CD4-positive, alpha-beta T cell treated with Interleukin-17A for 1 hour (primary cell): ENCODE data around the gene ZFAND3.

Experiments used
- DNase-seq: peaks from one replicate; pipeline ENCODE4 v3.0.0-alpha.2; 2020

ZFAND3 gene

GRCh38 chr6:38143191-38144150 is 323.9 kb downstream of the ZFAND3 start:
- DNase-seq = no peak

- no peak for DNase-seq
Observed at GRCh38 chr6:38144365-38144945, 324.9 kb downstream of the ZFAND3 start.

- DNase-seq = no peak
Observed at GRCh38 chr6:38146021-38146733, 326.6 kb downstream of the ZFAND3 start.

- no peak for DNase-seq
Observed at GRCh38 chr6:38146734-38147027, 327.2 kb downstream of the ZFAND3 start.

- DNase-seq = no peak
Observed at GRCh38 chr6:38148606-38149005, 329.1 kb downstream of the ZFAND3 start.

- no peak for DNase-seq
Observed at GRCh38 chr6:38149531-38149930, 330.0 kb downstream of the ZFAND3 start.

GRCh38 chr6:38150021-38150420 is 330.5 kb downstream of the ZFAND3 start:
- DNase-seq = no peak

- no peak for DNase-seq
Observed at GRCh38 chr6:38150681-38151296, 331.3 kb downstream of the ZFAND3 start.

GRCh38 chr6:38151580-38152500 is 332.3 kb downstream of the ZFAND3 start:
- no peak for DNase-seq

- DNase-seq = no peak
Observed at GRCh38 chr6:38152620-38153019, 333.1 kb downstream of the ZFAND3 start.

- no peak for DNase-seq
Observed at GRCh38 chr6:38153076-38153797, 333.7 kb downstream of the ZFAND3 start.

- DNase-seq = no peak
Observed at GRCh38 chr6:38153798-38154345, 334.3 kb downstream of the ZFAND3 start.

- DNase-seq = no peak
Observed at GRCh38 chr6:38154731-38155130, 335.2 kb downstream of the ZFAND3 start.

GRCh38 chr6:38155144-38155543 is 335.6 kb downstream of the ZFAND3 start:
- DNase-seq = no peak

GRCh38 chr6:38155621-38156204 is 336.2 kb downstream of the ZFAND3 start:
- DNase-seq = no peak

GRCh38 chr6:38156818-38157565 is 337.5 kb downstream of the ZFAND3 start:
- DNase-seq = no peak

- DNase-seq = no peak
Observed at GRCh38 chr6:38157905-38158304, 338.4 kb downstream of the ZFAND3 start.

GRCh38 chr6:38158762-38159350 is 339.3 kb downstream of the ZFAND3 start:
- DNase-seq = no peak

GRCh38 chr6:38159596-38159995 is 340.1 kb downstream of the ZFAND3 start:
- DNase-seq = no peak

GRCh38 chr6:38160831-38161230 is 341.3 kb downstream of the ZFAND3 start:
- DNase-seq = no peak
